Mucosa of descending colon (tissue), 3 donors: ENCODE results near the gene ZNF644. TPM values are rescaled to one million over a fixed set of nuclear protein-coding genes. Genes with fewer than 3 reads are reported as not detected.

Source experiments
- ATAC-seq: fragments of 200-7000 bp; cut with Tn5 transposase; one replicate; pipeline ENCODE4 v1.9.1; 2020; ENCODE audit warnings: mild to moderate bottlenecking, moderate library complexity
- DNase-seq, 3 donors: peaks; one replicate each; pipeline ENCODE4 v3.0.0-alpha.2; 2020
- H3K36me3 ChIP-seq: fragments of 200-600 bp; one replicate; pipeline ENCODE4 v1.8.0; 2021; ENCODE audit warnings: low read depth, mild to moderate bottlenecking
- H3K4me1 ChIP-seq: fragments of 200-600 bp; one replicate; pipeline ENCODE4 v1.8.0; 2021; ENCODE audit warnings: low read depth, mild to moderate bottlenecking
- H3K4me3 ChIP-seq: fragments of 200-600 bp; one replicate; pipeline ENCODE4 v1.8.0; 2021; ENCODE audit warnings: mild to moderate bottlenecking
- H3K9me3 ChIP-seq: fragments of 200-600 bp; one replicate; pipeline ENCODE4 v1.8.0; 2021; ENCODE audit warnings: mild to moderate bottlenecking
- intact Hi-C, 2 donors: fragments of 100-400 bp; cut with DNase I in 1 of 2; cut with micrococcal nuclease in 1 of 2; formaldehyde crosslinking; loops; one replicate each; pipeline versions ENCODE4 v1.11.0 to v1.11.1; 2022; cut with DNase I, micrococcal nuclease
- total RNA-seq, 3 donors: library from RNA; stranded (reverse); fragmentation: NEBNext Ultra II Directional in 2 of 3; extraction: Animal tissue kit (Norgen Biotek cat#: 25700) in 2 of 3; gene quantifications; one replicate each; pipeline versions ENCODE4 v1.2.1 to v1.2.4, GENCODE V29; 2021 to 2023
- TF ChIP-seq, protein P1 (sequence below): fragments of 200-600 bp; IDR thresholded peaks from one replicate; pipeline ENCODE4 v1.8.0; 2022; ENCODE audit warnings: antibody characterized with exemption, mild to moderate bottlenecking
- donor health status: DM: no; HTN: no; CAD: no; lungs with moderate emphysema.
- donor health status: DM: no; HTN: no; CAD: no.
- donor health status: DM: no; HTN: yes; CAD: no.

The ZNF644 gene
- total RNA-seq, 3 donors from 2014 or later: 53.7 to 74.2 (median 61.3) TPM

DNA sequence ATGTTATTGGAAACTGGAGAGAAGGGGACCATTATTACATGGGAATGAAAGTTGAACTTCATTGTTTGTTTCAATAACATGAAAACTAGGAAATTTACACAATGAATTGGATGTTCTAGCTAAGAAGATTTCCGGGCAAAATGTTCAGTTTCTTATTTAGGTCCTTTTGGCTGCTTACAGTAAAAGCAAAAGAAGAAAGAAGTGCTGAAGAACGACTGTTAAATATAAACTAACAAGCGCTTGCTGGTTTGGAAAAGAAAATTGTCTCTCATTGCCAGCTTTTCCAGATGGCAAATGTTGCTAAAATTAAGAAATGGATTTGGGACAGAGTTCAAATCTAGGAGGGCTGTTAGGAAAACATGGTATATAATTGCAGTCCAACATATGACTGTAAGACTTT, 139.6 kb downstream of the ZNF644 start:
- Histone ChIP-seq H3K4me1 (no peaks in the 10 kb centered on the region), H3K4me3 (no peak overlapping the region), H3K9me3 (peaks cover 37% of the 10 kb centered on the region), H3K36me3 (no peaks in the 10 kb centered on the region)
- DNase-seq (no peak), ATAC-seq (no peak)
- TF ChIP-seq, protein P1, sequence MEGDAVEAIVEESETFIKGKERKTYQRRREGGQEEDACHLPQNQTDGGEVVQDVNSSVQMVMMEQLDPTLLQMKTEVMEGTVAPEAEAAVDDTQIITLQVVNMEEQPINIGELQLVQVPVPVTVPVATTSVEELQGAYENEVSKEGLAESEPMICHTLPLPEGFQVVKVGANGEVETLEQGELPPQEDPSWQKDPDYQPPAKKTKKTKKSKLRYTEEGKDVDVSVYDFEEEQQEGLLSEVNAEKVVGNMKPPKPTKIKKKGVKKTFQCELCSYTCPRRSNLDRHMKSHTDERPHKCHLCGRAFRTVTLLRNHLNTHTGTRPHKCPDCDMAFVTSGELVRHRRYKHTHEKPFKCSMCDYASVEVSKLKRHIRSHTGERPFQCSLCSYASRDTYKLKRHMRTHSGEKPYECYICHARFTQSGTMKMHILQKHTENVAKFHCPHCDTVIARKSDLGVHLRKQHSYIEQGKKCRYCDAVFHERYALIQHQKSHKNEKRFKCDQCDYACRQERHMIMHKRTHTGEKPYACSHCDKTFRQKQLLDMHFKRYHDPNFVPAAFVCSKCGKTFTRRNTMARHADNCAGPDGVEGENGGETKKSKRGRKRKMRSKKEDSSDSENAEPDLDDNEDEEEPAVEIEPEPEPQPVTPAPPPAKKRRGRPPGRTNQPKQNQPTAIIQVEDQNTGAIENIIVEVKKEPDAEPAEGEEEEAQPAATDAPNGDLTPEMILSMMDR: no peak
- intact Hi-C loops: no loop called here

DNA sequence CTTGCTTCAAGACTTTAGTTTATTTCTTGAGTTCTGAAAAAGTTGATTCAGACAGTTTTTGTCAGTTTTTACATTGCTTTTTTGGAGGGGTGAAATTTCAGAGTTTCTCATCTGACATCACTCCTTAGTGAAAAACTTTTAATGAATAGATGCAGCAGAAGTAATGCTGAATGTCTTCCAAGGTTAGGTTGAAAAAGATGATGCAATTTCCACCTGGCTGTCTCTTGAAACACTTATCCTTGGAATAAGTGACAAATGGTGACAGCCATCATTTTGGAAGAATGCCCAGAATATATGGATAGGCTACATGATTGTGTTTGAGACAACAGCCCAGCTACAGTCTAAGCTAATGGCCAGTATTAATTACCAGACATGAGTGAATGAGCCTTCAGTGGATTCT, 140.8 kb downstream of the ZNF644 start:
- intact Hi-C loops: no loop called here
- no peak overlapping the region for H3K4me3 ChIP-seq
- no peaks in the 10 kb centered on the region for H3K36me3 ChIP-seq
- H3K9me3 ChIP-seq: peaks cover 37% of the 10 kb centered on the region
- no peak for DNase-seq
- ATAC-seq: no peak
- TF ChIP-seq, protein P1: no peak
- H3K4me1 ChIP-seq: no peaks in the 10 kb centered on the region

DNA sequence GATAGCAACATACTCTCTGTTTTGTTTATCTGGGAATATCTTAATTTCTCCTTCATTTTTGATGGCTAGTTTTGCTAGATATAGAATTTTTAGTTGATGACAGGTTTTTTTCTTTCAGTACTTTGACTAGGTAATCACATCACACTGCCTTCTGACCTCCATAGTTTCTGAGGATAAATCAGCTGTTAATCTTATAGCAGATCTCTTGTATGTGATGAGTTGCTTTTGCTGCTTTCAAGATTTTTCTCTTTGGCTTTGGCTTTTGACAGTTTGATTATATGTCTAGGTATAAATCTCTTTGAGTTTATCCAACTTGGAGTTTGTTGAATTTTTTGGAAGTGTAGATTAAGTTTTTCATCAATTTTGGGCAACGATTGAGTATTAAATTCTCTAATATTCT, 142.6 kb downstream of the ZNF644 start:
- intact Hi-C loops: no loop called here
- Histone ChIP-seq H3K36me3 (no peaks in the 10 kb centered on the region), H3K9me3 (peaks cover 37% of the 10 kb centered on the region), H3K4me3 (no peak overlapping the region), H3K4me1 (no peaks in the 10 kb centered on the region)
- TF ChIP-seq, protein P1: no peak
- ATAC-seq: no peak
- DNase-seq: no peak

DNA sequence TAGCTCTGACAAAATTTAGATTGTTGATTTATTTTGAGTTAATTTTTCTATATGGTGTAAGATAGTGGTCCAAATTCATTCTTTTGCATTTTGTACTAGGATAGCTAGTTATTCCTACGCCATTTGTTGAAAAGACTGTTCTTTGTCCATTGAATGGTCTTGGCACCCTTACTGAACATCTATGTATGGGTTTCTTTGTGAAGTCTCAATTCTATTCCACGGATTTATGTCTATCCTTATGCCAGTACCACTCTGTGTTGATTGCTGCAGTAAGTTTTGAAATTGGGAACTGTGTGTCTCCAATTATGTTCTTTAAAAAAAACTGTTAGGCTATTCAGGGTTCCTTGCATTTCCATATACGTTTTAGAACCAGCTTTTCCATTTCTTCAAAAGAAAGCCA, 145.7 kb downstream of the ZNF644 start:
- Histone ChIP-seq H3K36me3 (no peaks in the 10 kb centered on the region), H3K4me3 (no peak overlapping the region), H3K9me3 (peaks cover 30% of the 10 kb centered on the region), H3K4me1 (no peaks in the 10 kb centered on the region)
- TF ChIP-seq, protein P1: no peak
- no peak for ATAC-seq
- DNase-seq: no peak
- intact Hi-C loops: no loop called here
